ENCODE data around the gene CUX1. TPM values are rescaled to one million over a fixed set of nuclear protein-coding genes. Genes with fewer than 3 reads are reported as not detected.

CUX1 gene
- total RNA-seq, 1 experiment from 2014 or later, result 53.5 TPM

GRCh38 chr7:101936223-101936610 is 118.8 kb downstream of the CUX1 start:
- peaks cover 3 to 4% of the 10 kb centered on the region in 2 experiments; a peak in 4 of 5 replicates for H3K9me3 Mint-ChIP-seq
- peaks cover 12% of the 10 kb centered on the region; the same call in 1 of the 2 replicates for H3K4me1 ChIP-seq (ENCODE audit: insufficient read depth, low read length)
- TF ChIP-seq CTCF (conservative IDR thresholded peaks at IDR 0.05), result no peak
- H4K20me1 ChIP-seq (ENCODE audit: control insufficient read depth, insufficient read depth, insufficient read length), result no peaks in the 10 kb centered on the region
- peak overlapping the region; percentile 37 for H2BK5ac ChIP-seq (ENCODE audit: insufficient read length, low read length)
- H3K27me3 ChIP-seq (ENCODE audit: insufficient read depth, low read length), result no peaks in the 10 kb centered on the region
- peak overlapping the region; percentile 53 to 68 for H3K4me3 Mint-ChIP-seq
- H3K9ac ChIP-seq (ENCODE audit: extremely low read depth, insufficient read length, low read length), result peak overlapping the region; percentile 40
- no peak overlapping the region for H3K56ac ChIP-seq (ENCODE audit: insufficient read length, low read depth, low read length)
- peak overlapping the region; percentile 64 for H3K4me2 ChIP-seq (ENCODE audit: insufficient read depth, insufficient read length, low read length)
- H2AK5ac ChIP-seq (ENCODE audit: insufficient read length, low read length), result no peak overlapping the region
- H3K79me1 ChIP-seq (ENCODE audit: insufficient read depth, low read depth, low read length, poor library complexity, severe bottlenecking), result no peaks in the 10 kb centered on the region
- no peak overlapping the region for H4K8ac ChIP-seq (replicated peaks; ENCODE audit: insufficient read length, low read depth, low read length)
- peaks cover 7 to 18% (median 15%) of the 10 kb centered on the region in 3 experiments for H3K36me3 Mint-ChIP-seq (ENCODE audit: insufficient read depth in 1 of 3, low read depth in 3 of 3)
- peak; percentile 73 for DNase-seq
- no peak overlapping the region for H3T11ph ChIP-seq (ENCODE audit: low read length)
- H2BK120ac ChIP-seq (ENCODE audit: low read depth, low read length, poor library complexity, severe bottlenecking), result no peak overlapping the region
- no peaks in the 10 kb centered on the region for H3K9me3 ChIP-seq (ENCODE audit: control insufficient read depth, low read depth, low read length)
- H3K27me3 Mint-ChIP-seq (ENCODE audit: low read depth), result no peaks in the 10 kb centered on the region
- no peak overlapping the region for H2BK15ac ChIP-seq (ENCODE audit: low read depth, low read length)
- no CpG with 5 or more reads among the region's 13 CpGs for WGBS (ENCODE audit: extremely low coverage, insufficient read length, low lambda C conversion rate)
- 0 out of 2 replicates have a peak overlapping the region, but pooled peaks have one; percentile 28 for H3K4ac ChIP-seq (ENCODE audit: low read depth, low read length)
- no peak overlapping the region for H2AFZ ChIP-seq (ENCODE audit: low read length)
- H4K5ac ChIP-seq (ENCODE audit: insufficient read length, low read depth, low read length), result peak overlapping the region; percentile 29
- peak overlapping the region; percentile 81 for H3K27ac ChIP-seq (ENCODE audit: insufficient read length, low read depth, low read length)
- peak overlapping the region; percentile 46; the same call in 1 of the 2 replicates for H3K14ac ChIP-seq (ENCODE audit: insufficient read depth, low read length)
- H3K4me1 Mint-ChIP-seq, result peaks cover 66 to 76% of the 10 kb centered on the region in 2 experiments
- peaks cover 11% of the 10 kb centered on the region for H3K23me2 ChIP-seq (ENCODE audit: insufficient read length, low read depth, low read length, poor library complexity, severe bottlenecking)
- no peak overlapping the region for H2BK20ac ChIP-seq (ENCODE audit: low read depth, low read length, poor library complexity, severe bottlenecking)
- H3K23ac ChIP-seq (ENCODE audit: insufficient read length, low read depth, low read length), result no peak overlapping the region
- H3K27ac Mint-ChIP-seq, result peak overlapping the region; percentile 25 to 99 (median 94); a peak in 6 of 7 replicates
- H3K18ac ChIP-seq (ENCODE audit: insufficient read length, low read depth, low read length), result peak overlapping the region; percentile 83
- H4K91ac ChIP-seq (ENCODE audit: insufficient read length, low read depth, low read length), result peak overlapping the region; percentile 77
- H2BK12ac ChIP-seq (ENCODE audit: insufficient read length, low read depth, low read length), result no peak overlapping the region
- peaks cover 8% of the 10 kb centered on the region; the same call in 1 of the 2 replicates for H3K79me2 ChIP-seq (ENCODE audit: insufficient read depth, low read length)

Data from H9 (cell line).